Lower leg skin (tissue), 3 donors: ENCODE results near the gene TRIM43B.
"Not testable (repeated sequence)": the region's sequence is repeated elsewhere in the genome, so short reads cannot be mapped to it uniquely, and the experiment has no call there.

Source experiments
- POLR2A ChIP-seq, 2 donors: fragments of 450-650 bp; IDR thresholded peaks; one replicate each; pipeline ENCODE4 v1.6.1; 2016 to 2017; ENCODE audit warnings: antibody characterized with exemption in 2 of 2, mild to moderate bottlenecking in 1 of 2, moderate library complexity in 1 of 2
- TF ChIP-seq, protein P1 (sequence below), 3 donors: fragments of 450-650 bp; IDR thresholded peaks; one replicate each; pipeline ENCODE4 v1.5.1; 2016; ENCODE audit warnings: antibody characterized with exemption in 3 of 3, mild to moderate bottlenecking in 3 of 3, moderate library complexity in 2 of 3

DNA sequence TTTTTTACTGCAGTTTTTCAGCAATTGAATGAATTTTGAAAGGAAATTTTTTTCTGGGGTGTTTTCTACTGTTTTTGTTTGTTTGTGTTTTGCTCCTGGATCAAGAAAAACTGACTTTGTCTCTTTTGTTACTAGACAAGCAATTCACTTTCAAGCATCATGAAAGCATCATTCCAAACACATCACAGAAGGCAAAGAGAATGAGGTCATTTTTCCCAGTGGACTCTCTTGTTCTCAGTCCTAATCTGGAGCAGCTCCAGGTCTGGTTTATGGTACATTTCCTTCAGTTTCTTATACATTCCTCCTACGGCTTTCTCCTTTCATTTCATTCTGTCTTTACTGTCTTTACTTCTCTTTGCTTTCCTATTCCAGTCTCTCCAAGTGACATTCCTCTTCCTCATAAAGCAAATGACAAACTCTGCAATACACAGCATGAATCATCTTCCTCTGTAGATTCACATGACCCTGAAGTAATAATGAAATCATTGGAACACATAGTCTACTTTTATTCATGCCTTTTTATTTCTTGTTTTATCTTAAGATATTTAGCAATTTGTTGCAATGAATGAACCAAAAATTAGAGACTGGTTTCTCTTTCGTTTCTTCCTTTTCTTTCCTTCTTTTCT is 42.0 kb downstream of the TRIM43B start:
- TF ChIP-seq, protein P1, sequence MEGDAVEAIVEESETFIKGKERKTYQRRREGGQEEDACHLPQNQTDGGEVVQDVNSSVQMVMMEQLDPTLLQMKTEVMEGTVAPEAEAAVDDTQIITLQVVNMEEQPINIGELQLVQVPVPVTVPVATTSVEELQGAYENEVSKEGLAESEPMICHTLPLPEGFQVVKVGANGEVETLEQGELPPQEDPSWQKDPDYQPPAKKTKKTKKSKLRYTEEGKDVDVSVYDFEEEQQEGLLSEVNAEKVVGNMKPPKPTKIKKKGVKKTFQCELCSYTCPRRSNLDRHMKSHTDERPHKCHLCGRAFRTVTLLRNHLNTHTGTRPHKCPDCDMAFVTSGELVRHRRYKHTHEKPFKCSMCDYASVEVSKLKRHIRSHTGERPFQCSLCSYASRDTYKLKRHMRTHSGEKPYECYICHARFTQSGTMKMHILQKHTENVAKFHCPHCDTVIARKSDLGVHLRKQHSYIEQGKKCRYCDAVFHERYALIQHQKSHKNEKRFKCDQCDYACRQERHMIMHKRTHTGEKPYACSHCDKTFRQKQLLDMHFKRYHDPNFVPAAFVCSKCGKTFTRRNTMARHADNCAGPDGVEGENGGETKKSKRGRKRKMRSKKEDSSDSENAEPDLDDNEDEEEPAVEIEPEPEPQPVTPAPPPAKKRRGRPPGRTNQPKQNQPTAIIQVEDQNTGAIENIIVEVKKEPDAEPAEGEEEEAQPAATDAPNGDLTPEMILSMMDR (IDR thresholded peaks at IDR 0.05), result not testable (repeated sequence)
- TF ChIP-seq POLR2A (IDR thresholded peaks at IDR 0.05), result not testable (repeated sequence)
